SU-DHL-6 (cell line): ENCODE data around the gene ARHGAP45.

ENCODE experiments used
- H2AFZ ChIP-seq: fragments of 200-600 bp; sonication (generic); 2 replicates; pipeline ENCODE4 v1.6.1; 2014; ENCODE audit warnings: low read depth, mild to moderate bottlenecking, moderate library complexity, mixed read lengths, antibody characterized with exemption, low read length; ENCODE audit not compliant: severe bottlenecking
- H3F3A ChIP-seq: fragments of 200-600 bp; shearing (Covaris generic); 2 replicates; pipeline ENCODE4 v1.6.0; 2016; ENCODE audit warnings: antibody characterized with exemption, mild to moderate bottlenecking; ENCODE audit not compliant: insufficient read depth
- H3K27ac ChIP-seq: fragments of 200-600 bp; sonication (generic); 2 replicates; pipeline ENCODE4 v1.5.1; 2016; ENCODE audit warnings: low read depth, mild to moderate bottlenecking, low read length, moderate library complexity, mixed read lengths
- H3K27me3 ChIP-seq: fragments of 200-600 bp; sonication (generic), shearing (Covaris generic); 2 replicates; pipeline ENCODE4 v1.6.0; 2014; ENCODE audit warnings: mild to moderate bottlenecking, low read length
- H3K36me3 ChIP-seq: fragments of 200-600 bp; sonication (generic); 2 replicates; pipeline ENCODE4 v1.6.1; 2014; ENCODE audit warnings: mild to moderate bottlenecking, low read length, mixed read lengths
- H3K4me2 ChIP-seq: fragments of 300-600, 200-600 bp; shearing (Covaris generic), sonication (generic); 2 replicates; pipeline ENCODE4 v1.6.0; 2014; ENCODE audit warnings: low read length, low read depth, mild to moderate bottlenecking; ENCODE audit not compliant: poor library complexity, severe bottlenecking
- H3K4me3 ChIP-seq: fragments of 200-600 bp; sonication (generic); 2 replicates; pipeline ENCODE4 v1.5.1; 2014; ENCODE audit warnings: antibody characterized with exemption, low read length, mild to moderate bottlenecking, mixed read lengths; ENCODE audit not compliant: insufficient read depth, poor library complexity, severe bottlenecking
- H3K79me2 ChIP-seq: fragments of 200-600 bp; sonication (generic); 2 replicates; pipeline ENCODE4 v1.6.1; 2014; ENCODE audit warnings: mild to moderate bottlenecking, low read length, moderate library complexity; ENCODE audit not compliant: insufficient read depth
- H3K9ac ChIP-seq: fragments of 200-600 bp; sonication (generic); 2 replicates; pipeline ENCODE4 v1.7.0; 2014; ENCODE audit warnings: mild to moderate bottlenecking, low read length
- H3K9me2 ChIP-seq: fragments of 200-600 bp; sonication (generic); replicated peaks from 2 replicates; pipeline ENCODE4 v1.6.1; 2014; ENCODE audit warnings: low read length; ENCODE audit not compliant: insufficient read depth
- H3K9me3 ChIP-seq: fragments of 200-600 bp; sonication (generic); 2 replicates; pipeline ENCODE4 v1.6.1; 2014; ENCODE audit warnings: low read length, mixed read lengths; ENCODE audit not compliant: insufficient read depth
- H4K20me1 ChIP-seq: fragments of 200-600 bp; sonication (generic); 2 replicates; pipeline ENCODE4 v1.6.1; 2014; ENCODE audit warnings: low read depth, mild to moderate bottlenecking, antibody characterized with exemption, low read length, moderate library complexity, mixed read lengths
- EZH2phosphoT487 ChIP-seq: fragments of 200-600 bp; sonication (generic), shearing (Covaris generic); conservative IDR thresholded peaks from 2 replicates; pipeline ENCODE4 v1.6.1; 2018; ENCODE audit warnings: mild to moderate bottlenecking, antibody characterized with exemption, low read length, moderate library complexity, mixed read lengths
- TF ChIP-seq, protein P1 (sequence below): fragments of 200-600 bp; sonication (generic); IDR thresholded peaks from one replicate; pipeline ENCODE4 v1.5.1; 2017; ENCODE audit warnings: antibody characterized with exemption, mild to moderate bottlenecking, low read length, moderate library complexity; ENCODE audit not compliant: insufficient read depth, poor library complexity, severe bottlenecking

The ARHGAP45 gene

GRCh38 chr19:1109032-1109551 lies 42.1 kb downstream of the ARHGAP45 start:
- no peaks in the 10 kb centered on the region for H3K9me3 ChIP-seq
- H2AFZ ChIP-seq = no peak overlapping the region
- no peaks in the 10 kb centered on the region for H4K20me1 ChIP-seq
- H3K36me3 ChIP-seq = no peaks in the 10 kb centered on the region
- no peak overlapping the region for H3K4me3 ChIP-seq
- H3K9me2 ChIP-seq = no peaks in the 10 kb centered on the region
- H3K27ac ChIP-seq = no peak overlapping the region
- H3K27me3 ChIP-seq = no peaks in the 10 kb centered on the region
- TF ChIP-seq, protein P1, sequence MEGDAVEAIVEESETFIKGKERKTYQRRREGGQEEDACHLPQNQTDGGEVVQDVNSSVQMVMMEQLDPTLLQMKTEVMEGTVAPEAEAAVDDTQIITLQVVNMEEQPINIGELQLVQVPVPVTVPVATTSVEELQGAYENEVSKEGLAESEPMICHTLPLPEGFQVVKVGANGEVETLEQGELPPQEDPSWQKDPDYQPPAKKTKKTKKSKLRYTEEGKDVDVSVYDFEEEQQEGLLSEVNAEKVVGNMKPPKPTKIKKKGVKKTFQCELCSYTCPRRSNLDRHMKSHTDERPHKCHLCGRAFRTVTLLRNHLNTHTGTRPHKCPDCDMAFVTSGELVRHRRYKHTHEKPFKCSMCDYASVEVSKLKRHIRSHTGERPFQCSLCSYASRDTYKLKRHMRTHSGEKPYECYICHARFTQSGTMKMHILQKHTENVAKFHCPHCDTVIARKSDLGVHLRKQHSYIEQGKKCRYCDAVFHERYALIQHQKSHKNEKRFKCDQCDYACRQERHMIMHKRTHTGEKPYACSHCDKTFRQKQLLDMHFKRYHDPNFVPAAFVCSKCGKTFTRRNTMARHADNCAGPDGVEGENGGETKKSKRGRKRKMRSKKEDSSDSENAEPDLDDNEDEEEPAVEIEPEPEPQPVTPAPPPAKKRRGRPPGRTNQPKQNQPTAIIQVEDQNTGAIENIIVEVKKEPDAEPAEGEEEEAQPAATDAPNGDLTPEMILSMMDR = no peak
- no peak for TF ChIP-seq EZH2phosphoT487
- H3K4me2 ChIP-seq = no peak overlapping the region
- no peaks in the 10 kb centered on the region for H3K79me2 ChIP-seq
- H3F3A ChIP-seq = no peaks in the 10 kb centered on the region; the same call in 1 of the 2 replicates
- H3K9ac ChIP-seq = no peak overlapping the region

DNA sequence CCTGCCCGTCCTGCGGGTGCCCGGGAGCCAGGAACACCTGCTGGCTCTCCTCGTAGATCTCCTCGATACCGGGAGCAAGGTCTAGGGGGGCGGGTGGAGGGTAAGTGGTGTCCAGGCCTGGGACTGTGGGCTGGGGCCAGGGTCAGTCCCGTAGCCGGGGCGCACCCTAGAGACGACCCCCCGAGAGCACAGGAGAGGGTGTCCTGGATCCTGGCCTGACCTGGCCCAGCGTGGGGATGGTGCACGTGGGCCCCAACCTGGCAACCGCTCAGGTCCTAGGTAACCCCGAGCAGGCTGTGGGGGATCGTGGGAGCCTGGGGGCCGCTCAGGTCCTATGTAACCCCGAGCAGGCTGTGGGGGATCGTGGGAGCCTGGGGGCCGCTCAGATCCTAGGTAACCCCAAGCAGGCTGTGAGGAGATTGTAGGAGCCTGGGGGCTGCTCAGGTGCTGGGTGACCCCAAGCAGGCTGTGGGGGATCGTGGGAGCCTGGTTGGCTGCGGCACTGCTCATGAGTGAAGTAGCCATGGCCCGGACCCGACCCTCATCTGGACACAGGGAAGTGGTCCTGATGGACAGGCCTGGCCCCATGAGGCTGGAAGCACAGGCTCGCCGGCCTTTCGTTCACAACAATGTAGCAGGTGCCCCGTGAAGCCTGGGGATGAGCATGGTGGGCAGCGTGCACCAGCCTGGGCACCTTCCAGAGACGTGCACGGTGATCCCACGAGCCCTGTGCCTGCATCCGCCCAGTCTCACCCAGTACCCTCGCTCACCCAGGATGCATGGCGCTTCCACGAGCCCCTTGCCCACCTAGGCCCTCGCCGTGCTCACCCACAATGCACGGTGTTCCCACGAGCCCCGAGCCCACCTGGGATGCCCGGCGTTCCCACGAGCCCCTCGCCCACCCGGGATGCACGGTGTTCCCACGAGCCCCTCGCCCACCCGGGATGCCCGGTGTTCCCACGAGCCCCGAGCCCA lies 43.0 kb downstream of the ARHGAP45 start:
- Histone ChIP-seq H3K9ac (no peak overlapping the region), H3F3A (no peaks in the 10 kb centered on the region; the same call in 1 of the 2 replicates), H3K79me2 (no peaks in the 10 kb centered on the region), H3K36me3 (no peaks in the 10 kb centered on the region), H2AFZ (no peak overlapping the region), H3K4me2 (no peak overlapping the region), H3K9me3 (no peaks in the 10 kb centered on the region), H3K27ac (no peak overlapping the region), H3K4me3 (no peak overlapping the region), H3K9me2 (no peaks in the 10 kb centered on the region), H3K27me3 (no peaks in the 10 kb centered on the region), H4K20me1 (no peaks in the 10 kb centered on the region)
- TF ChIP-seq, protein P1 = no peak
- no peak for TF ChIP-seq EZH2phosphoT487

GRCh38 chr19:1110809-1111640 lies 44.1 kb downstream of the ARHGAP45 start:
- no peaks in the 10 kb centered on the region for H3K9me3 ChIP-seq
- no peaks in the 10 kb centered on the region for H3K27me3 ChIP-seq
- no peak overlapping the region for H3K27ac ChIP-seq
- H3K36me3 ChIP-seq = no peaks in the 10 kb centered on the region
- no peak overlapping the region for H3K4me3 ChIP-seq
- no peak overlapping the region for H2AFZ ChIP-seq
- H3K4me2 ChIP-seq = no peak overlapping the region
- no peak overlapping the region for H3K9ac ChIP-seq
- H3K79me2 ChIP-seq = no peaks in the 10 kb centered on the region
- no peaks in the 10 kb centered on the region; the same call in 1 of the 2 replicates for H3F3A ChIP-seq
- no peaks in the 10 kb centered on the region for H3K9me2 ChIP-seq
- no peaks in the 10 kb centered on the region for H4K20me1 ChIP-seq
- no peak for TF ChIP-seq EZH2phosphoT487
- TF ChIP-seq, protein P1 = no peak
